Activated CD4-positive, alpha-beta T cell treated with anti-CD3 and anti-CD28 coated beads for 4 hours (primary cell): Measurements from ENCODE around the gene MTG1.
"Not testable (repeated sequence)": the region's sequence is repeated elsewhere in the genome, so short reads cannot be mapped to it uniquely, and the experiment has no call there.

ENCODE experiments used
- DNase-seq, 2 donors: peaks; one replicate each; pipeline ENCODE4 v3.0.0-alpha.2; 2020

Gene MTG1

DNA sequence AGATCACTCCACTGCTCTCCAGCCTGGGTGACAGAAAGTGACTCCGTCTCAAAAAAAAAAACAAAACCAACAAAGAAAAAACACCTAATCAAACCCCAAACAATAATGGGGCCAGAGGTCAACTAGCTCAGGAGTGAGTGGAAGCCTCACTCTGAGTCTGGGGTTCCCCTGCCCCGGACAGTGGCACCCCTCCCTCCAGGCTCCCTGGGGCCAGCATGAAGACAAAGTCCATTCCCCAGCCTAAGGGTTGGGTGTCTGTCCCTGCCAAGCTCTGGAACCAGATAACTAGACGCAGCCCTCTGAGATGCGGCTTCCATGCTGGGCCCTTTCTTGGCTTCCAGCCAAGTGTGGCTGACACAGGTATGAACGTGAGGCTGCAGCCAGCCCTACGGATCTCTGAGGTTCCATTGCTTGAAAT, 34.4 kb upstream of the MTG1 start:
- peak; percentile 33 to 39 for DNase-seq

DNA sequence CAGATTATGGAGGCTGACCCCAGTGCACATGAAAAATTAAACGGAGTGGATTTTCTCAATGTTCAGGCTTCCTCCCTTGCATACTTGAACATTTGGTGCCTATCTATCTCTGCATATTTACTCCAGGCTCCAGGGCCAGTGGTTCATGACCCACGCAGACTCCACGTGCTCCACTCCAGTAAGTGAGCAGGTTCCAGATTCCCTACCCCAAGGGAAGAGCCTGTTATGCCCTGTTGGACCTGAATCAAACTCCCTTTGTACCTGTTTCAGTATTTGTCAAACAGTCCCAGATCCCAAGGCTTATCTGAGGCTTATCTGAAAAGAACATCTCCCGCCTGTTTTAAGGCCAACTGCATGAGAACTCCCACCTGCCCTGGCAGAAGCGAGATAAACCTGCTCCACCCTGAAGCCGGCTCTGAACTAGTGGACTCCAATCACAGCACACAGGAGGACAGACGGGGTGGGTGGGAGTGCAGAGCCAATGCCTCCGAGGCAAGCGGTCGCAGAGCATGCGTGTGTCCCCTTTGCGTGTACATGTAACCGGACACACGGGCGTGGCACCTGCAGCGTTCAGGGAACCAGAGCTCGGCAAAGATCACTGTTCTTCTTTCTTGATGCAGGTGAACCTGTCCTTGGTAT, 33.9 kb upstream of the MTG1 start:
- DNase-seq, result no peak

DNA sequence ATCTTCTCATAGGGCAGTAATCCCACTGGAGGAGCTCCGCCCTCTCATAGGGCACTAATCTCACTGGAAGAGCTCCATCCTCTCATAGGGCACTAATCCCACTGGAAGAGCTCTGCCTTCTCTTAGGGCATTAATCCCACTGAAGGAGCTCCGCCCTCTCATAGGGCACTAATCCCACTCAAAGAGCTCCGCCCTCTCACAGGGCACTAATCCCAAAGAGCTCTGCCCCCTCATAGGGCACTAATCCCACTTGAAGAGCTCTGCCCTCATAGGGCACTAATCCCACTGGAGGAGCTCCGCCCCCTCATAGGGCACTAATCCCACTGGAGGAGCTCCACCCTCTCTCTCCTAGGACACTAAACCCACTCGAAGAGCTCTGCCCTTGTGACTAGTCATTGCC, 32.7 kb upstream of the MTG1 start:
- no peak for DNase-seq

DNA sequence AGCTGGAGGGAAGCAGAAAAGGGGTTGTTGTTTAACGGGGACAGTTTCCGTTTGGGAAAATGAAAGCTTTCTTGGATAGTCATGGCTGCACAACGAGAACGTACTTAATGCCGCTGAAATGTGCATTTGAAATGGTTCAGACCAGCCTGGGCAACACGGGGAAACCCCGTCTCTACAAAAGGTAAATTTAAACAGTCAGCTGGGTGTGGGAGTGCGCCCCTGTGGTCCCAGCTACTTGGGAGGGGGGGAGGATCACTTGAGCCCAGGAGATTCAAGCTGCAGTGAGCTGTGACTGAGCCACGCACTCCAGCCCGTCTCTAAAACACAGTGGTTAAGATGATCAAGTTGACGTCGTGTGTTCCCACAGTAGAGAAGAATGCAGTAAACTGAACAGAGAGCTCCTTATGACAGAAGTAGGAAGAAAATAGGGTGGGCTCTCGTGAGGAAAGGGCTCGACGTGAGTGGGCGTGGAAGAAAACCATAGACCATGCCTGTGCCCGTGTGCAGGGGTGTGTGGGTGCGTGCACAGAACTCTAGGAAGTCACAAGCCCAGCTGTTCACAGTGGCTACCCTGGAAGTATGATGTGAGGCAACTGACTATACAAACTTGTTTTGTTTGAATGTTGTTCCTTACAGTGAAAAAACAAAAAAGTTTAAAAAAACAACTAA, 32.0 kb upstream of the MTG1 start:
- DNase-seq, result no peak

DNA sequence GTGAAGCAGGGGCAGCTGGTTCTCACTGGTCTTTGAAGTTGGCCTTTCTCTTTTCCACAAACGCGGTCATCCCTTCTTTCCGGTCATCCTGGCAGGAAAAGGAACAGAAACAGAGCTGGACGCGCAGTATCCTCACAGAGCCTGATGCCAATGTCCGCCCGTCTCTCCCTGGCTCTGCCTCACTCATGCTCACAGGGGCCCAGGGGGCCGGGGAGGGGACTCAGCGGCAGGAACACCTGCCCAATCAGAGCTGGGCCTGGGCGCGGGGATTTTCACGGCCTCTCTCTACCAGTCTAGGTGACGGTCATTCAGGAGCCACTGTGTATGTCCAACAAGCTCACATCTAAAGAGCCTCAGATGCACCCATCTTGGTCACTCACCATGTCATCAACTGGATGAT, 31.1 kb upstream of the MTG1 start:
- no peak for DNase-seq

DNA sequence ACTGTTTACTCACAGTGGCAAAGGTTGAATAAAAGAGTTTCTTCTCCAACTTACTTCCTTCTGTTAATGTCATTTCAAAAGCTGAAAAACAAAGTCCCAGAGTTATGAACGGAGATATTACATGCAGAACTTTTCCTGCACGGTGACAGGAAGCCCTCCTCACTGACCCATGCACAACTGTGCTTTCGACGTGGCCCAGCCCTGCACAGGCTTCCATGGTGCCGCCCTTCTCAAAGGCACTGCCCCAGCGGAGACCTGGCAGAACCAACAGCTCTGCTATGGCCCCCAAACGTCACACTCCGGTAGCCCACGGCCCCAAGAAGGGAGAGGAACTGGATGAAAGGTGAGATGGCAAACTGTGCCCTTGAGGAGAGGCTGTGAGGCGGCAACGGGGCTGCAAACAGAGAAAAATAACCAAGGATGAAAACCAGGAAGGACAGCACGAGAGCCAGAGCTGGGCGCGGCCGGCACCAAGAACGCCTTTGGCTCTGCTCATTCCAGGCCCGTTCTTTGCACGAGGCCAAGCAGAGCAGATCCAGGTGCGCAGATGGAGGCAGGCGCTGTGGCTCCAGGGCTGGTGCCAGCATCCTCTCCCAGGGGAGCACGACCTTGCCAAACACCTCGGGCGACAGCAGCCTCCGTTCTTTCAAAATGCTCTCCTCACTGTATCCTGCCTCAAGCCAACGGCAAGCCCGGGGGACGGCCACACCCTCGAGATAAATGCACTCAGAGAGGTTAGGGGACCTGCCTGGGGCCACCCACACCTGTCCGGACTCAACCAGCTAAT, 29.1 kb upstream of the MTG1 start:
- DNase-seq, result no peak

DNA sequence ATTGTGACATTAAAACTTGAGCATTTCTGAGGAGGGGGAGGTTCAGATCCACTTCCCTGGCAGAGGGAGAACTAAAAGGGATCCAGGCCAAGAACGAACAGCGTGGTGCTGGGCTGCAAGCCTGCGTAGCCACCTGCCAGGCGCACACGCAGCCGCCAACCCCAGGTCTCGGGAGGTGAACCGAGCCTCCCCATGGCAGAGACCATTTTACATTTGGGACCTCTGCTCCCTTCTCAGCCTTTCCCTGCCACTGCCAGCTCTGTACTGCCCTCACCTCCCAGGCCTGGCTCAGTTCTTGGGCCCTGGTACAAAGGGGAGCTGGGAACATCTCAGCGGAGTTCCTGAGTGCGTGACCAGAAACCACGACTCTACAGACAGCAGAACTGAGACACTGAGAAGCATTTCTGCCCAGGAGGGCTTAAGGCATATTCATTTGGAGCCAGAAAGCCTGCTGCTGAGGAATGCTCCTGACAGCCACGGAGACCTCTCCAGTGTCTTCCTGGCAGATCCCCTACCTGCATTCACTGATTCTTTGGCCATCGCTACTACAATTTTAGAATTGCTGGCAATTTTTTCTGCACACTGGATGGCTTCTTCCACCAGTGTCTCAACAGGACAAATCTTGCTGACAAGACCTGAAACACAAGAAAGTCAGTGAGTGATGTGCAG, 28.4 kb upstream of the MTG1 start:
- no peak for DNase-seq

DNA sequence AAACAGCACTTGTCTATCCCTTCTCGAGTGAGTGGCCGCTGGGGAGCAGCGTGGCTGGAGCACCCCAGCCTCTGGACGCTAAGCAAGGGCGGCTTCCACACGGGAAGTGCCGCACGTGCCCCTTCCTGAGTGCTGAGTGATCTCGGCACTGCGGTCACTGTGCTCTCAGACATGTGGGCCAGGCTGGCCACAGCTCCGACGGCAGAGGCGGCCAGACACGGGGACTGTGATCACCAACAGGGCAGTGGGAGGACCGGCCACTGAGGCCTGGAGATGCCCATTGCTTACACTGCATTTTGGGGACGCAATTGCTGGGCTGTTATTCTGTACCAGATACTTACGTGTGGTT, 27.9 kb upstream of the MTG1 start:
- DNase-seq, result no peak

DNA sequence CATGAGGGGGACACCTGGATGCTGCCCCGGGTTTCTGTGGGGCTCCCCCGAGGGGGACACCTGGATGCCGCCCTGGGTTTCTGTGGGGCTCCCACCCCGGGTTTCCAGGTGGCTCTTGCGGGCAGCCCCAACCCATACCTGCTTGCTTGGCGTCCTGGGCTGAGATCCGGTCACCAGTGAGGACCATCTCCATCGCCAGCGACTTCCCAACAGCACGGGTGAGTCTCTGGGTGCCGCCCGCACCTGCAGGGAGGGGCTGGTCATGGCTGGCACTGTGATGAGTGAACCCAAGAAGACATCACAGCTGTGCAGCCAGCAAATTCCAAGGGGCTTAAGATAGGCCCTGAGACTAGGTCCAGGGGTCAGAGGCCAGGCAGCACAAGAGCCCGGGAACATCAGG, 27.2 kb upstream of the MTG1 start:
- DNase-seq, result no peak

DNA sequence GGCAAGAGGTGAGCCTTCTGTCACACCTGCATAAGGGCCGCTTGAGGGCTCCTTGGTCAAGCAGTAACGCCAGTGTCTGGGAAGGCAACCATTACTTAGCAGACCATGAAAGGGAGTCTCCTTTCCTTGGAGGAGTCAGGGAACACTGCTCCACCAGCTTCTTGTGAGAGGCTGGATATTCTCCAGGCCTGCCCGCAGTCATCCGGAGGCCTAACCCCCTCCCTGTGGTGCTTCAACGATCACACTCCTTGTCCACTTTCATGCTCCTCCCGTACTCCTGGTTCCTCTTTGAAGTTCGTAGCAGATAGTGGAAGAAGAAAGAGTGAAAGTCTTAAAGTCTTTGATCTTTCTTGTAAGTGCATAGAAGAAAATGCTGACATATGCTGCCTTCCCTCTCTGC, 26.5 kb upstream of the MTG1 start:
- DNase-seq, result not testable (repeated sequence)

DNA sequence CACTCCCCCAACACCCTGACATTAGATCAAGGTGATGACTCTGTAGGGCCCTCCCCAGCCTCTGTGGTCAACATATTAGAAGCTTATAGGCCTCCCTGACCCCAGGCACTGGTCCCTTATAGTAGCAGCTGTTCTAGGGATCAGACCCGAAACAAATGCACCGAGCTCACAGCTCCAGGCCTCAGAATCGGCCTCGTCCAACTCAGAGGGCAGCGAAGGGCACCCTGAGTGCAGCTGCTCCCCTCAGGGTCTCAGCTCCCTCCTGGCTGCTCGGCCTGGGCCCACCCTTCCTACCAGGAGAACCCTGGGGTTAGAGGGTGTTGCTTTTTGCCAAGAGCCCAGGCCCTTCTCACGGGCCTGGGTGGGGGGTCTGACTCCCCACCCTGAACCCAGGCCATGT, 25.8 kb upstream of the MTG1 start:
- DNase-seq, result no peak

DNA sequence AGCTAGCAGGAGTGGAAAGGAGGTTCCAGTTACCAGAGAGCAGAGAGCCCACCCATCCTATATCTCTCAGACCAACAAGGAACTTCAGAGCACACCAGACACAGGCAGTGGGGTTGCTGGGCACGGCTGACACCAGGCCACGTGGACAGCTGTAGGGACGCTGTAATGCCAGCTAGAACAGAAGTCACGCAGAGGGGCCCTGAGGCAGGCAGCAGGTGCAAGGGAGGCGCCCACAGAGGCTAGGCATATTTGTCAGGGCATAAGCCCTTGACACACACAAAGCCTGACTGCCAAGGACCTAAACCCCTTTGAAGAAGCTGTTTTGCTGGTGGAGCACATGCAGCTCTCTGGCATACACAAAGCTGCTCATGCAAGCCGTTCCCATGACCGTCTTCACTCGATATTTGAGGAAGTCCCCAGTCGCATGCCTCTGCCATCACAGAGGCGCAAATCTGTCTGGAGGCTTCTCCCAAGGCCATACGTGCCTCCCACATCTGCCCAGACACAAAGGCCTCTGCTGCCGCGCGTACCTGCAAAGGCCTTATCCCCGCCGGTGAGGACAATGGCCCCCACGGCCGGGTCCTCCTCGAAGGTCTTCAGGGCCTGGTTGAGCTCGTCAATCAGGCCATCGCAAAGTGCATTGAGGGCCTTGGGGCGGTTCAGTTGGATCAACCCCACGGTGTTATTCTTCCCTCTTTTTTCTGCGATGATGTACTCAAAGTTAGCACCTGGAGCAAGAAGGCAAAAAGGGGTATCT, 23.7 kb upstream of the MTG1 start:
- no peak for DNase-seq

DNA sequence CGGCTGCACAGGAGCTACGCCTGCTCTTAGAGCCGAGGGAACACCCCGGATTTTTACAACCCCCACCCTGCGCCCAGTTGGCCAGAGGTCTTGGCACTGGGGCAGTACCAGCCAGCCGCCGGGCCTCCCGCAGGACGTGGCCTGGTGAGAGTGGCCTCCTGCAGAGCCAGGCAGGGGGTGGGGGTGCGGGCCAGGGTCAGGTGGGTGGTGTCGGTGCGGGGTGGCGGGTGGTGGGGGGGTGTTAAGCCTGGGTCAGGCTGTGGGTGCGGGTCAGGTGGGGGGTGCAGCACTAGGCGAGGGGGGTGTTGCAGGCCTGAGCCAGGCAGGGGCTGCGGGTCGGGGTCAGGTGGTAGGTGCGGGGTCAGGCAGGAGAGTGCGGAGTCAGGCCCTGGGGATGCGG, 21.4 kb upstream of the MTG1 start:
- no peak for DNase-seq

DNA sequence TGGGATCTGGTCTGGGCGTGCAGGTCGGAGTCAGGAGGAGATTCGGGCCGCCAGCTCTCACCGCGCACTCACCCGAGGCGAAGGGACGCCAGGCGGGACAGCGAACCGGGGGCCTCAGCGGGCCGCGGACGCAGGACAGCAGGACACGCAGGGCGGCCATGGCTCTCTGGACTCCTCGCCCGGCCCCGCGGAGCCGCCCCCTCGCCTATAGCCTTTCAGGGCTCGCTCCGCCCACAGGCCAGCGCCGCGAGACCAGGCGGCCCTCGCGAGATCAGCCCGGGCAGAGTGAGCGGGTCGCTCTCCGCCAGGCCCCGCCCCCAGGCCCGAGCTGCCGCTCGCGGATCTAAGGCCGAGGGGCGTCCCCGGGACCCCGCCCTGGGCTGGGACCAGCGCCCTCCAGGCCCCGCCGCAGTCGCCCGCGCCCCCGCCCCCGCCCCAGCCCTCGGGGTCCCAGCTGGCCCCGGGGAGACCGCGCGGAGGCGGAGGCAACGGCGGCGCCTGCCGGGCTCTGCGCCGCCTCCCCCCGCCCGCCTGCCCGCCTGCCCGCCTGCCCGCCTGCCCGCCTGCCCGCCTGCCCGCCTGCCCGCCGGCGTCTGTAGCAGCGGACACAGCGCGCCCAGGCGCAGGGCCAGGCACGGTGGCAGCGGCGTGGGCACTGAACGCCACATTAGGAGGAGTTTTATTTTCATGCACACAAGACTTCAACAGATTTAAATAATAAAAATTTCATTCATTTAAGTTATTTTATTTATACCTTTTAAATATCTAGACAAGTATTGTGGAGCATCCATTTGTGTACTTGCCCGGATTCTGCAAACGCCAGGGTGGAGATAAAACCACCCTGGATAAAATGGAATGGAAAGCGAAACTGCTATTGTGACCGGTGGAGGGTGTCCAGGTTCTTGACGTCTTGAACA, 20.5 kb upstream of the MTG1 start, which contains the start of gene ECHS1:
Gene ECHS1 (minus strand): TSS at position 181 of the 917 bp plus-strand sequence. CDS start 21 bp downstream, at position 160.
- DNase-seq, result peak; percentile 91 to 94

DNA sequence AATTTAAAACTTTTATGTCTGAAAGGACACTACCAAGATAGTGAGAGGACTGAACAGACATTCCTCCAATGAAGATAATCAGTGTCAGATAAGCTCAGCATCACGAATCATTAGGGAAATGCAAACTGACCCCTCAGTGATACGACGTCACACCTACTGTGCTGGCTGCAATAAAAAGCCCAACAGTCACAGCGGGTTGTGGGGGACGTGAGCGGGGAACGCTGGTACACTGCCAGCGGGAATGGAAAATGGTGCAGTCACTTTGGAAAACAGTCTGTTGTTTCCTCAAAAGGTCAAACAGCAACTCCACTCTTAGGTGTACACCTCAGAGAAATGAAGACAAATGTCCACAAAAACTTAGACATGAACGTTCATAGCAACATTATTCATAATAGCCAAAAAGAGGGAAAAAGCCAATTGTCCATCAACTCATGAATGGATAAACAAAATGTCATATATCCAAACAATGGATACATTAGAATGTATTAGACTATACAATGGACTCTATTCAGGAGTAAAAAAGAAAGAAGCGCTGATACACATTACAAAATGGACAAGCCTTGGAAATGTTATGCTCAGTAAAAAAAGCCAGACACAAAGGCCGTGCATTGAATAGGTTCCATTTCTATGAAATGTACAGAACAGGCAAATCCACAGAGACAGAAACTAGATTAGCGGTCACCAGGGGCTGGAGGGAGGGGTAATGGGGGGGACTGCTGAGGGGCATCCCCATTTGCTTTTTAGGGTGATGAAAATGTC, 18.4 kb upstream of the MTG1 start:
- no peak for DNase-seq

DNA sequence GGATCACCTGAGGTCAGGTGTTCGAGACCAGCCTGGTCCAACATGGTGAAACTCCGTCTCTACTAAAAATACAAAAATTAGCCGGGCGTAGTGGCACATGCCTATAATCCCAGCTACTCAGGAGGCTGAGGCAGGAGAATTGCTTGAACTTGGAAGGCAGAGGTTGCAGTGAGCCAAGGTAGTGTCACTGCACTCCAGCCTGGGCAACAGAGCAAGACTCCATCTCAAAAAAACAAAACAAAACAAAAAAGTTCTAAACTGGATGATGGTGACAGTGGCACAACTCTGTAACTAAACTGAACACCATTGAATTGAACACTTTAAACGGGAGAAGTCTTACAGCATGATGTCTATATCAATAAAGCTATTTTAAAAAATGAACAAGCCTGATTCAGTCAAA, 17.8 kb upstream of the MTG1 start:
- DNase-seq, result not testable (repeated sequence)

DNA sequence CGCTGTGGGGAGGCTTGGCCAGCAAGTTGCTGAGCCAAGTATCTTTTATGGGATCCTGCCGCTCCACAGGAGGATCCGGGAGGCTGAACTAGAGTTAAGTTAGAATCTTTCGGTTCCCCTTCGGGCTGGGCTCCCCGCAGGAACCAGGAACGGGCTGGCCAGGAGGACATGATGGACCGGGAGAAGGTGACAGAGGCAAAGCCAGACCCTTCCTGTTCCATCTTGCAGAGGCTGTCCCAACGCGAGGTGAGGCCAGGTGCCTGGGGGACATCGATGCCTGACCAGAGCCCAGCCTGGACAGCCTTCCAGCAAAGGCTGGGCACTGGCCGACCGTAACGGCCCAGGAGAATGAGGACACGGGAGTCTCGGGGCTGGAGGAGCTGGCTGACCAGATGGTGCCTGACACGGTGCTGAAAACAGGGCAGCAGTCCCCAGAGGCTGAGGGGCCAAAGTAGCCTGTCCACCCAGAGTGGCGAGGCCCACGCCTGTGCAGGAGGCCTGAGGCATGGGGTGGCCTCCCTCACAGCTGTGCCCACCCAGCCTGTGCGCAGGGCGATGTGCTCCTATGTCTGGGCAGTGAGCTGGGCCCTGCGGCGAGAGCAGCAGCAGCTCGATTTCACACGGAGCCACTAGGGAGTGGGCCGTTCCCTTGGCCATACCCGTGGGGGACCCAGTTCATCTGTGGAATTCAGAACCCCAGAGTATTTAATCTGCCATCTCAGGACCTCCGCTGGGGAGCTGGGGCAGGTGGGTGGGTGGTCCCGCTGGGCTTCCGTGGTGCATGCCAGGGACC, 16.7 kb upstream of the MTG1 start:
- DNase-seq, result no peak

DNA sequence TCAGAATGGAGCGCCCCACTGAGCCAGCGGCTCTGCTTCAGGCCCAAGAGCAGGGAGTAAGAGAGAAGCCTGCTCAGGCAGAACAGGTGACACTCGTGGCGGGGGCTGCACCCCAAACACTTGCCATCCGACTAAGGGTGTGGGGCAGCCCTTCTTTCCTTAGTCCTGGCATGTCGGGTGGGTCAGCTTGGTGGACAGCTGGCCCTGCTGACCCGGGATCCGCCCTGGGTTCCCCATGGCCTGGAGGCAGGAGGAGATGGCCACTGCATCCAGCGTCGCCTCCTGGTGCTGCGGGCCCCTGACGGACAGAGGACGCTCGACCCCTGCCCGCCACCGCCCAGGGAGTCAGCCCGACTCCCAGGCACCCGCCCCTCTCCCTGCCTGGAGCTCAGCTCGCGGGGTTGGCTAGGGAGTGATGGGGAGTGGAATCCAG, 16.1 kb upstream of the MTG1 start:
- no peak for DNase-seq

DNA sequence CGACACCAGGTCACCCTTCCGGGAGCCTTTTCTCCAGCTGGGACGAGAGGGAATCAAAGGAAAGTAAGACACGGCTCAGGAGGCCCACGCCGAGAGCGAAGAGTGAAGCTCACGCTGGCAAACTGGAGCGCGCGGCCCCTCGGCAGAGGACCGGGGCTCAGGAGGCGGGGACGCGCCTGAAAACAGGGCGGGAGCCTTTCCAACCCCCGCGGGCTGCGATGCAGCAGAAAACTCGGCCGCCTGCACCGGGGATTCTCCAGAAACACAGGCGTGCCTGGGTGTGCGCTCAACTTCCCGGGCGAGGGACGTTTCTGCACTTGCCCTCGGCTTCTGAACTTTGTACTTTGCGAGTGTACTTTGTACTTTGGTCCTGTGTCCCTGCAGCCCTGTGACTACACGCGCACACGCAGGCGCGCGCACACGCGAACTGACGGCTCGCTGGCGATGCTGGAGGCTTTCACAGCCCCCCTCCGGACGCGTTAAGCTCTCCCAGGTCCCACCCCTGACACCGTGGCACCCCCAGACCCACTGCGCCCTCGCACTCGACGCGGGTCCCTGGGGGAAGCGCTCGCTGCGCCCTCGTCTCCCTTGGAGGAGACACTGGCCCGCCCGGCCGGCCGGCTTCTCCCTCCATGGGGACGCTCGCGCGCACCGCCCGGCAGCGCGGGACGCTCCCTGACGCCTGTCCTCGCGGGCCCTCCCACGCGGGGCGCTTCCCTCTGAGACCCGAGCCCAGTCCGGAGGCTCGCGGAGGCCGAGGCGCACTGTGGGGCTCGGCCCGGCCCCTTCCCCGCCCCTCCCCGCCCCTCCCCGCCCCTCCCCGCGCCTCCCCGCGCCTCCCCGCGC, 15.5 kb upstream of the MTG1 start:
- DNase-seq, result peak; percentile 55 to 64
